GM18498 (cell line): ENCODE data around the gene CORO7.
A peak's percentile ranks its signal among the peaks of the same experiment; 100 is the strongest.

Experiments
- ATAC-seq: cut with Tn5 transposase; IDR thresholded peaks from one replicate; pipeline ENCODE4 v1.9.1; 2021; ENCODE audit warnings: mild to moderate bottlenecking, moderate library complexity; ENCODE audit not compliant: unreplicated experiment

The CORO7 gene

GRCh38 chr16:4313563-4314531, 102.5 kb downstream of the CORO7 start:
- no peak for ATAC-seq

GRCh38 chr16:4309833-4310266, 106.5 kb downstream of the CORO7 start:
- ATAC-seq: no peak

GRCh38 chr16:4309102-4309832, 107.1 kb downstream of the CORO7 start:
- no peak for ATAC-seq

- peak; percentile 93 for ATAC-seq
Observed at GRCh38 chr16:4307215-4308037, 109.0 kb downstream of the CORO7 start.

GRCh38 chr16:4306470-4307214, 109.8 kb downstream of the CORO7 start:
- ATAC-seq: no peak
